HepG2 (cell line): ENCODE results near the gene P4HB. TPM values are rescaled to one million over a fixed set of nuclear protein-coding genes. Genes with fewer than 3 reads are reported as not detected.
A peak's percentile ranks its signal among the peaks of the same experiment; 100 is the strongest.

ENCODE experiments used
- ATM ChIP-seq: fragments of 450-650 bp; IDR thresholded peaks from 2 replicates; pipeline ENCODE4 v1.7.1; 2017; ENCODE audit warnings: mild to moderate bottlenecking, borderline replicate concordance
- CENPX ChIP-seq: sonication (generic); formaldehyde crosslinking; IDR thresholded peaks from 2 replicates; pipeline ENCODE4 v1.9.0; 2021; ENCODE audit warnings: mild to moderate bottlenecking, missing genetic modification reagents, moderate library complexity
- ELF4 ChIP-seq: sonication (generic); formaldehyde crosslinking; IDR thresholded peaks from 2 replicates; pipeline ENCODE4 v1.5.0; 2020; ENCODE audit warnings: missing genetic modification reagents, mild to moderate bottlenecking, moderate library complexity, borderline replicate concordance
- FOXK2 ChIP-seq: fragments of 450-650 bp; IDR thresholded peaks from 2 replicates; pipeline ENCODE4 v1.6.1; 2016
- FOXM1 ChIP-seq: sonication (generic); formaldehyde crosslinking; IDR thresholded peaks from 2 replicates; pipeline ENCODE4 v1.5.0; 2020; ENCODE audit warnings: missing genetic modification reagents
- GMEB1 ChIP-seq: sonication (generic); formaldehyde crosslinking; IDR thresholded peaks from 2 replicates; pipeline ENCODE4 v1.5.1; 2020; ENCODE audit warnings: missing genetic modification reagents, mild to moderate bottlenecking, borderline replicate concordance
- IRF2 ChIP-seq: IDR thresholded peaks from 2 replicates; pipeline ENCODE4 v1.6.1; 2018; ENCODE audit warnings: missing genetic modification reagents, missing compliant biosample characterization
- RFX1 ChIP-seq: fragments of 450-650 bp; IDR thresholded peaks from 2 replicates; pipeline ENCODE4 v1.6.1; 2017
- STAT6 ChIP-seq: sonication (generic); formaldehyde crosslinking; IDR thresholded peaks from 2 replicates; pipeline ENCODE4 v1.4.0; 2020; ENCODE audit warnings: missing genetic modification reagents, mild to moderate bottlenecking, borderline replicate concordance
- ZFP82 ChIP-seq: sonication (generic); formaldehyde crosslinking; IDR thresholded peaks from 2 replicates; pipeline ENCODE4 v1.5.1; 2020; ENCODE audit warnings: mild to moderate bottlenecking, missing genetic modification reagents, borderline replicate concordance
- ZNF333 ChIP-seq: sonication (generic); formaldehyde crosslinking; IDR thresholded peaks from 2 replicates; pipeline ENCODE4 v1.4.0; 2020; ENCODE audit warnings: mild to moderate bottlenecking, missing genetic modification reagents, borderline replicate concordance
- ZNF367 ChIP-seq: sonication (generic); formaldehyde crosslinking; IDR thresholded peaks from 2 replicates; pipeline ENCODE4 v1.4.0; 2020; ENCODE audit warnings: missing genetic modification reagents, borderline replicate concordance
- ZNF44 ChIP-seq: sonication (generic); formaldehyde crosslinking; IDR thresholded peaks from 2 replicates; pipeline ENCODE4 v1.5.1; 2020; ENCODE audit warnings: mild to moderate bottlenecking, missing genetic modification reagents
- ZNF609 ChIP-seq: sonication (generic); formaldehyde crosslinking; IDR thresholded peaks from 2 replicates; pipeline ENCODE4 v1.4.0; 2020; ENCODE audit warnings: mild to moderate bottlenecking, missing genetic modification reagents, borderline replicate concordance
- ZNF687 ChIP-seq: sonication (generic); formaldehyde crosslinking; IDR thresholded peaks from 2 replicates; pipeline ENCODE4 v1.5.1; 2020; ENCODE audit warnings: mild to moderate bottlenecking, missing genetic modification reagents, moderate library complexity
- polyA plus RNA-seq, 8 experiments: library from polyadenylated mRNA; depleted of rRNA in 3 of 8; stranded (reverse) in 7 of 8; unstranded in 1 of 8; fragments of >200 nt; fragmentation: Illumina TruSeq in 4 of 8; extraction: Trizol in 4 of 8; gene quantifications; 2 replicates each; pipeline versions ENCODE4 v1.2.1 to v1.2.3, GENCODE V29; 2011 to 2016; ENCODE audit warnings: low read depth in 4 of 8, missing spikeins in 1 of 8, mixed read lengths in 1 of 8; ENCODE audit not compliant: insufficient read depth in 1 of 8
- total RNA-seq, 5 experiments: library from RNA; depleted of rRNA; stranded (reverse); fragments of >200 nt; fragmentation: Illumina TruSeq; extraction: Trizol; gene quantifications; 2 replicates each; pipeline ENCODE4 v1.2.3, GENCODE V29; 2016; ENCODE audit warnings: low read depth in 1 of 5

P4HB gene
- total and polyA plus RNA-seq, 2 of the 13 experiments (the other 11 are each of a cell fraction or from before 2014, with no cell fraction given): 185 to 782 TPM

GRCh38 chr17:81831957-81832607 lies 28.3 kb downstream of the P4HB start (continued):
- TF ChIP-seq ZNF687 (CRISPR knock-in tag) (peak; percentile 80), FOXK2 (0 out of 2 replicates have a peak, but pooled peaks have one; percentile 16), FOXM1 (CRISPR knock-in tag) (no peak), GMEB1 (CRISPR knock-in tag) (peak; percentile 19; the same call in 1 of the 2 replicates), ZFP82 (CRISPR knock-in tag) (peak; percentile 68; the same call in 1 of the 2 replicates), RFX1 (no peak), ZNF609 (CRISPR knock-in tag) (no peak), ZNF367 (no peak), ATM (no peak), ZNF44 (no peak), ZNF333 (CRISPR knock-in tag) (no peak), CENPX (CRISPR knock-in tag) (no peak), ELF4 (CRISPR knock-in tag) (no peak), STAT6 (no peak), IRF2 (CRISPR knock-in tag) (no peak)
